Inflammatory macrophage treated with lipopolysaccharide for 4 hours (primary cell): ENCODE results near the gene EHMT1.
"Not testable (repeated sequence)": the region's sequence is repeated elsewhere in the genome, so short reads cannot be mapped to it uniquely, and the experiment has no call there.

Source experiments
- DNase-seq: peaks from one replicate; pipeline ENCODE4 v3.0.0-alpha.2; 2020

Gene EHMT1

GRCh38 chr9:137619240-137620047, 639 bp downstream of the EHMT1 start:
- DNase-seq: peak; percentile 57

- peak; percentile 18 for DNase-seq
Measured at GRCh38 chr9:137620048-137620405, 1.2 kb downstream of the EHMT1 start.

GRCh38 chr9:137620581-137620980, 1.8 kb downstream of the EHMT1 start:
- no peak for DNase-seq

GRCh38 chr9:137621131-137621757, 2.4 kb downstream of the EHMT1 start:
- DNase-seq: peak; percentile 16

- not testable (repeated sequence) for DNase-seq
Measured at GRCh38 chr9:137622211-137622610, 3.4 kb downstream of the EHMT1 start.

GRCh38 chr9:137626464-137626863, 7.7 kb downstream of the EHMT1 start:
- peak; percentile 22 for DNase-seq

- not testable (repeated sequence) for DNase-seq
Measured at GRCh38 chr9:137627406-137627805, 8.6 kb downstream of the EHMT1 start.

- DNase-seq: no peak
Measured at GRCh38 chr9:137630126-137630525, 11.3 kb downstream of the EHMT1 start.

- peak; percentile 11 for DNase-seq
Measured at GRCh38 chr9:137630679-137631078, 11.9 kb downstream of the EHMT1 start.

GRCh38 chr9:137631345-137632229, 12.8 kb downstream of the EHMT1 start:
- DNase-seq: peak; percentile 29

- DNase-seq: peak; percentile 46
Measured at GRCh38 chr9:137632230-137633161, 13.7 kb downstream of the EHMT1 start.

- DNase-seq: no peak
Measured at GRCh38 chr9:137634016-137634415, 15.2 kb downstream of the EHMT1 start.

GRCh38 chr9:137638680-137639079, 19.9 kb downstream of the EHMT1 start:
- no peak for DNase-seq

- DNase-seq: peak; percentile 86
Measured at GRCh38 chr9:137639303-137640051, 20.7 kb downstream of the EHMT1 start.

- DNase-seq: no peak
Measured at GRCh38 chr9:137640862-137641261, 22.1 kb downstream of the EHMT1 start.

- no peak for DNase-seq
Measured at GRCh38 chr9:137642118-137642601, 23.4 kb downstream of the EHMT1 start.

GRCh38 chr9:137642892-137643291, 24.1 kb downstream of the EHMT1 start:
- DNase-seq: no peak

- peak; percentile 58 for DNase-seq
Measured at GRCh38 chr9:137643921-137644320, 25.1 kb downstream of the EHMT1 start.

GRCh38 chr9:137645211-137645610, 26.4 kb downstream of the EHMT1 start:
- DNase-seq: no peak

- no peak for DNase-seq
Measured at GRCh38 chr9:137646341-137646740, 27.5 kb downstream of the EHMT1 start.

GRCh38 chr9:137647096-137647714, 28.4 kb downstream of the EHMT1 start:
- DNase-seq: peak; percentile 7
